H9 (cell line): ENCODE measurements around the gene PAM. TPM values are rescaled to one million over a fixed set of nuclear protein-coding genes. Genes with fewer than 3 reads are reported as not detected.

ENCODE experiments used
- DNase-seq: peaks from one replicate; pipeline ENCODE4 v3.0.0-alpha.2; 2017
- H2AFZ ChIP-seq: one replicate; pipeline ENCODE4 v1.6.1; 2013; ENCODE audit warnings: mild to moderate bottlenecking, low read length, control low read depth, moderate library complexity
- H2AK5ac ChIP-seq: 2 replicates; pipeline ENCODE4 v1.6.1; 2013; ENCODE audit warnings: low read length, control low read depth, mixed read lengths; ENCODE audit not compliant: insufficient read length
- H2BK120ac ChIP-seq: one replicate; pipeline ENCODE4 v1.6.1; 2013; ENCODE audit warnings: low read depth, mild to moderate bottlenecking, low read length, control low read depth, inconsistent platforms; ENCODE audit not compliant: poor library complexity, severe bottlenecking
- H2BK12ac ChIP-seq: 2 replicates; pipeline ENCODE4 v1.6.1; 2013; ENCODE audit warnings: low read length, control low read depth, mixed read lengths, low read depth; ENCODE audit not compliant: insufficient read length
- H2BK15ac ChIP-seq: 2 replicates; pipeline ENCODE4 v1.6.1; 2013; ENCODE audit warnings: low read depth, low read length, control low read depth
- H2BK20ac ChIP-seq: one replicate; pipeline ENCODE4 v1.6.1; 2013; ENCODE audit warnings: low read depth, mild to moderate bottlenecking, low read length, control low read depth, inconsistent platforms; ENCODE audit not compliant: poor library complexity, severe bottlenecking
- H2BK5ac ChIP-seq: 2 replicates; pipeline ENCODE4 v1.6.1; 2013; ENCODE audit warnings: low read length, control low read depth, mixed read lengths; ENCODE audit not compliant: insufficient read length
- H3K14ac ChIP-seq: 2 replicates; pipeline ENCODE4 v1.6.1; 2013; ENCODE audit warnings: low read length, control low read depth; ENCODE audit not compliant: insufficient read depth
- H3K18ac ChIP-seq: 2 replicates; pipeline ENCODE4 v1.6.1; 2013; ENCODE audit warnings: low read depth, mild to moderate bottlenecking, mixed read lengths, low read length, control low read depth; ENCODE audit not compliant: insufficient read length
- H3K23ac ChIP-seq: 2 replicates; pipeline ENCODE4 v1.6.1; 2013; ENCODE audit warnings: low read length, control low read depth, mixed read lengths, low read depth; ENCODE audit not compliant: insufficient read length
- H3K23me2 ChIP-seq: 2 replicates; pipeline ENCODE4 v1.6.1; 2013; ENCODE audit warnings: low read depth, mild to moderate bottlenecking, mixed read lengths, low read length, control low read depth; ENCODE audit not compliant: insufficient read length, poor library complexity, severe bottlenecking
- H3K27ac ChIP-seq: 2 replicates; pipeline ENCODE4 v1.5.1; 2013; ENCODE audit warnings: low read length, control low read depth, mixed read lengths, low read depth; ENCODE audit not compliant: insufficient read length
- H3K27me3 ChIP-seq: 2 replicates; pipeline ENCODE4 v1.6.1; 2013; ENCODE audit warnings: low read length, control low read depth, inconsistent platforms; ENCODE audit not compliant: insufficient read depth
- H3K4ac ChIP-seq: 2 replicates; pipeline ENCODE4 v1.6.1; 2013; ENCODE audit warnings: low read depth, mild to moderate bottlenecking, control low read depth, inconsistent platforms, low read length, moderate library complexity
- H3K4me1 ChIP-seq: 2 replicates; pipeline ENCODE4 v1.6.1; 2013; ENCODE audit warnings: low read length, control low read depth, inconsistent platforms; ENCODE audit not compliant: insufficient read depth
- H3K4me2 ChIP-seq: 2 replicates; pipeline ENCODE4 v1.6.1; 2013; ENCODE audit warnings: low read length, control low read depth, mixed read lengths; ENCODE audit not compliant: insufficient read length, insufficient read depth
- H3K56ac ChIP-seq: 2 replicates; pipeline ENCODE4 v1.6.1; 2013; ENCODE audit warnings: low read depth, mild to moderate bottlenecking, mixed read lengths, low read length, control low read depth; ENCODE audit not compliant: insufficient read length
- H3K79me1 ChIP-seq: 2 replicates; pipeline ENCODE4 v1.6.1; 2013; ENCODE audit warnings: low read depth, mild to moderate bottlenecking, moderate library complexity, low read length, control low read depth, inconsistent platforms; ENCODE audit not compliant: insufficient read depth, poor library complexity, severe bottlenecking
- H3K79me2 ChIP-seq: 2 replicates; pipeline ENCODE4 v1.6.1; 2013; ENCODE audit warnings: low read length, control low read depth, inconsistent platforms; ENCODE audit not compliant: insufficient read depth
- H3K9ac ChIP-seq: 2 replicates; pipeline ENCODE4 v1.6.1; 2013; ENCODE audit warnings: low read length, control low read depth, mixed read lengths; ENCODE audit not compliant: insufficient read length; ENCODE audit errors: extremely low read depth
- H3K9me3 ChIP-seq: one replicate; pipeline ENCODE4 v1.6.1; 2013; ENCODE audit warnings: low read depth, low read length, inconsistent platforms; ENCODE audit not compliant: control insufficient read depth
- H3T11ph ChIP-seq: one replicate; pipeline ENCODE4 v1.6.1; 2013; ENCODE audit warnings: mild to moderate bottlenecking, low read length, control low read depth, inconsistent platforms
- H4K20me1 ChIP-seq: one replicate; pipeline ENCODE4 v1.6.1; 2013; ENCODE audit not compliant: control insufficient read depth, insufficient read length, insufficient read depth
- H4K5ac ChIP-seq: 2 replicates; pipeline ENCODE4 v1.6.1; 2013; ENCODE audit warnings: low read depth, mild to moderate bottlenecking, mixed read lengths, low read length, control low read depth; ENCODE audit not compliant: insufficient read length
- H4K8ac ChIP-seq: replicated peaks from 2 replicates; pipeline ENCODE4 v1.6.1; 2013; ENCODE audit warnings: low read length, control low read depth, mixed read lengths, low read depth; ENCODE audit not compliant: insufficient read length
- H4K91ac ChIP-seq: 2 replicates; pipeline ENCODE4 v1.6.1; 2013; ENCODE audit warnings: low read depth, mild to moderate bottlenecking, moderate library complexity, mixed read lengths, low read length, control low read depth; ENCODE audit not compliant: insufficient read length
- H3K27ac Mint-ChIP-seq, 3 experiments: 2 replicates in 2 of 3; 3 replicates in 1 of 3; pipeline ENCODE4 v1.8.0; 2020 to 2021; ENCODE audit warnings: mixed read lengths in 3 of 3, mild to moderate bottlenecking in 1 of 3, moderate library complexity in 1 of 3
- H3K27me3 Mint-ChIP-seq: 2 replicates; pipeline ENCODE4 v1.8.0; 2021; ENCODE audit warnings: low read depth, mild to moderate bottlenecking, moderate library complexity, mixed read lengths
- H3K36me3 Mint-ChIP-seq, 3 experiments: 2 replicates in 2 of 3; 3 replicates in 1 of 3; pipeline ENCODE4 v1.8.0; 2020 to 2021; ENCODE audit warnings: low read depth in 3 of 3, mixed read lengths in 3 of 3; ENCODE audit not compliant: insufficient read depth in 1 of 3
- H3K4me1 Mint-ChIP-seq, 2 experiments: 2 replicates each; pipeline ENCODE4 v1.8.0; 2020; ENCODE audit warnings: mixed read lengths in 2 of 2
- H3K4me3 Mint-ChIP-seq, 2 experiments: 2 replicates in 1 of 2; 3 replicates in 1 of 2; pipeline ENCODE4 v1.8.0; 2020 to 2021; ENCODE audit warnings: mild to moderate bottlenecking in 2 of 2, mixed read lengths in 2 of 2, moderate library complexity in 1 of 2
- H3K9me3 Mint-ChIP-seq, 2 experiments: 2 replicates in 1 of 2; 3 replicates in 1 of 2; pipeline ENCODE4 v1.8.0; 2020; ENCODE audit warnings: mild to moderate bottlenecking in 2 of 2, mixed read lengths in 2 of 2, moderate library complexity in 1 of 2
- WGBS: extraction: QIAGEN DNeasy Blood & Tissue Kit; methylation state at CpG from one replicate; pipeline ENCODE4 v1.1.7; 2013; ENCODE audit warnings: missing lambda C conversion rate, low lambda C conversion rate, mixed read lengths; ENCODE audit not compliant: insufficient read length; ENCODE audit errors: extremely low coverage; 5-methylcytosine and 5-hydroxymethylcytosine counted together
- total RNA-seq: library from RNA; stranded (reverse); gene quantifications from 2 replicates; pipeline ENCODE4 v1.2.1, GENCODE V29; 2021
- TF ChIP-seq, protein P1 (sequence below): fragments of 200-600 bp; sonication (generic); conservative IDR thresholded peaks from 3 replicates; pipeline ENCODE4 v1.8.0; 2021; ENCODE audit warnings: antibody characterized with exemption, mild to moderate bottlenecking

The PAM gene
- total RNA-seq, 1 experiment from 2014 or later = 31.5 TPM

DNA sequence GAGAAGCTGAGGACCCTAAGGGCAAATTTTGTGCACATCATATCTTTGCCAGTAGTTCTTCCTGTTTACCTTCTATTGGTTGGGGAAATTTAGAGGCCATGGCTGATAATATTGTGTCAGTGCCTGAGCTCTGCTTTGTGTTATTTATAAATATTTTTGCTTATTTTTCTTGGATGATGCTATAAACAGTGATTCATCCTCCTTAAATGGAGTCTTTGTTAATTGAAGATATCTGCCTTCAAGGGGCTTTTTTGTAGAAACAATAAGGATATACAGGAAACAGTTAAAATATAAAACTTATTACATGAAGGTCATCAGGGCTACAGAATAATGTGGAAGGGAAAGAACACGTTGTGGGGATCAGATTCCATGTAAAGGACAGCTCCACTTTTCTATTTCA is 78.0 kb downstream of the PAM start:
- no peak overlapping the region for H4K91ac ChIP-seq
- no peaks in the 10 kb centered on the region for H3K4me1 ChIP-seq
- H3K27me3 ChIP-seq = no peaks in the 10 kb centered on the region
- H3K56ac ChIP-seq = no peak overlapping the region
- Mint-ChIP-seq H3K27ac (no peak overlapping the region), H3K27me3 (no peaks in the 10 kb centered on the region), H3K4me1 (peaks cover 0 to 9% of the 10 kb centered on the region in 2 experiments; a peak in 3 of 4 replicates), H3K9me3 (peaks cover 0 to 3% of the 10 kb centered on the region in 2 experiments; a peak in 2 of 5 replicates), H3K36me3 (peaks cover 0 to 5% (median 0%) of the 10 kb centered on the region in 3 experiments; a peak in 1 of 7 replicates), H3K4me3 (no peak overlapping the region)
- H3K4me2 ChIP-seq = no peak overlapping the region
- H3K9me3 ChIP-seq = no peaks in the 10 kb centered on the region
- no CpG with 5 or more reads among the region's 1 CpG for WGBS
- no peak overlapping the region for H4K8ac ChIP-seq
- H3T11ph ChIP-seq = no peak overlapping the region
- no peak overlapping the region for H2AK5ac ChIP-seq
- no peak overlapping the region for H3K14ac ChIP-seq
- H3K23ac ChIP-seq = no peak overlapping the region
- TF ChIP-seq, protein P1, sequence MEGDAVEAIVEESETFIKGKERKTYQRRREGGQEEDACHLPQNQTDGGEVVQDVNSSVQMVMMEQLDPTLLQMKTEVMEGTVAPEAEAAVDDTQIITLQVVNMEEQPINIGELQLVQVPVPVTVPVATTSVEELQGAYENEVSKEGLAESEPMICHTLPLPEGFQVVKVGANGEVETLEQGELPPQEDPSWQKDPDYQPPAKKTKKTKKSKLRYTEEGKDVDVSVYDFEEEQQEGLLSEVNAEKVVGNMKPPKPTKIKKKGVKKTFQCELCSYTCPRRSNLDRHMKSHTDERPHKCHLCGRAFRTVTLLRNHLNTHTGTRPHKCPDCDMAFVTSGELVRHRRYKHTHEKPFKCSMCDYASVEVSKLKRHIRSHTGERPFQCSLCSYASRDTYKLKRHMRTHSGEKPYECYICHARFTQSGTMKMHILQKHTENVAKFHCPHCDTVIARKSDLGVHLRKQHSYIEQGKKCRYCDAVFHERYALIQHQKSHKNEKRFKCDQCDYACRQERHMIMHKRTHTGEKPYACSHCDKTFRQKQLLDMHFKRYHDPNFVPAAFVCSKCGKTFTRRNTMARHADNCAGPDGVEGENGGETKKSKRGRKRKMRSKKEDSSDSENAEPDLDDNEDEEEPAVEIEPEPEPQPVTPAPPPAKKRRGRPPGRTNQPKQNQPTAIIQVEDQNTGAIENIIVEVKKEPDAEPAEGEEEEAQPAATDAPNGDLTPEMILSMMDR = no peak
- no peak overlapping the region for H2BK5ac ChIP-seq
- no peak overlapping the region for H2BK12ac ChIP-seq
- no peak overlapping the region for H2BK20ac ChIP-seq
- no peak overlapping the region for H3K18ac ChIP-seq
- H3K9ac ChIP-seq = no peak overlapping the region
- H3K27ac ChIP-seq = no peak overlapping the region
- H3K79me1 ChIP-seq = no peaks in the 10 kb centered on the region
- no peak overlapping the region for H2BK15ac ChIP-seq
- H3K79me2 ChIP-seq = no peaks in the 10 kb centered on the region
- no peak overlapping the region for H2BK120ac ChIP-seq
- no peak for DNase-seq
- no peak overlapping the region for H3K4ac ChIP-seq
- H4K20me1 ChIP-seq = no peaks in the 10 kb centered on the region
- H2AFZ ChIP-seq = no peak overlapping the region
- H3K23me2 ChIP-seq = no peaks in the 10 kb centered on the region
- no peak overlapping the region for H4K5ac ChIP-seq
